HuH-7 (cell line): ENCODE measurements around the gene SND1.

ENCODE experiments used
- DNase-seq: peaks from one replicate; pipeline ENCODE4 v3.0.0; 2011; ENCODE audit warnings: low spot score

SND1 gene

DNA sequence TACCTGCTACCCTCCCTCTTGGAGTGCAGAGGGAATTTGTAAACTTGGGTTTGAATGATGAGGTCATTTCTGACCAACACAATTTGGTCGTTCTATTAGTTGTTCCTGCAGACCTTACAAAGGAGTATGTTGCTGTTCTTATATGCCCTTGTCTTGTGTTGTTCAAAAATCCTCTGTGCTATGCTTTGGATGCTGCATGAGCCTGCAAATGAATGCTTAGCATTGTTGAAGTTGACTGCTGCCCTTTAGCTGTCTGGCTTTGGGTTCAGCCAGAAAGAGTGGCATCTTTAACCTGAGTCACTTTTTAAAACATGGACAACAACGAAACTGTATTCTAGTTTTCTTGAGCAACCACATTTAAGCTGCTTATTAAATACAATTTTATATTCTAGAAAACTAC is 80.3 kb downstream of the SND1 start:
- DNase-seq, result no peak

- DNase-seq, result no peak
Observed at GRCh38 chr7:127733986-127734385, 82.0 kb downstream of the SND1 start.

GRCh38 chr7:127736511-127736910 is 84.5 kb downstream of the SND1 start:
- DNase-seq, result no peak

GRCh38 chr7:127738859-127739258 is 86.9 kb downstream of the SND1 start:
- DNase-seq, result no peak

DNA sequence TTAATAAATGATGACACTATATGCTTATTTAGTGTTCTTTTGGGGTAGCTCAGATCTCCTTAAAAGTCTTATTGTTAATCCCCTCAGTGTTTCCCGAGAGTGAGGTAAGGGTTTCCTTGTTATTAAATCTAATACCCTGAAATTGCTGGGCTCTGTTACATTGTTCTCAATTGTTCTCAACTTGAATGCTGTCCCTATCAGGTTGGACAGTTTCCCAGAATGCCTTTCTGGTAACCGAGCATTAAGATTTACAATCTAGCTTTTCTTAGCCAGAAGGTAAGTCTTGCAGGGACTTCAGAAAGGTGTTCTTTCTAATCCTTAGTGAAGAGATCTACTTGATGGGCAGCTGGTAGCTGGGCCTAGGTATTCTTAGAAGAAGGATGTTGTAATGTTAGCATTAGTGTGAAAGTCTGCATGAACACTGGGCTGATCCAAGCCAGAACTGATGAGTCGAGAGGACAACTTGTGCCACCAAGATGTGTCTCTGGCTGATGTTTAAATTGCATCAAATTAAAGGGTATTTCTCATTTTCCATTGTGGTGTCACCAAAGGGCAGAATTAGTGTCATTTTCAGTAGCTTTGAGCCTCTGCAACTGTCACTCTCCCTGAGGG is 89.9 kb downstream of the SND1 start:
- DNase-seq, result no peak

DNA sequence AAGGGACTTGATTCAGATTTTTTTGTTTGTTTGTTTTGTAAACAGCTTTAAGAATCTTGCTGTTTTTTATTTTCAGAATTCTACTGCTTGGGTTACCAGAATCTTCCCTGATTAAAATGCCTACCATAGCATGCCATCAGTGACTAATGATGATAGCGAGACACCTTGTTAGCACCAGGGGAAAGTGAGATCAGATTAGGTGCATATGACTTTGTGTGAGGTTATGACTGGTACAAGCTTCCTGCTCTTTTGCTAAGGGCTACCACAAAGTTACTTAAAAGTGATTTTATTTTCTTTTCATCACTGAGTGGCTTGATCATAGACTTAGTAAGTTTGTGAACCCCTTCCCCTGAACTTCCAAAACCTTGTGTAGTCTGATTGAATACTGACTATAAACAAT is 93.5 kb downstream of the SND1 start:
- no peak for DNase-seq

DNA sequence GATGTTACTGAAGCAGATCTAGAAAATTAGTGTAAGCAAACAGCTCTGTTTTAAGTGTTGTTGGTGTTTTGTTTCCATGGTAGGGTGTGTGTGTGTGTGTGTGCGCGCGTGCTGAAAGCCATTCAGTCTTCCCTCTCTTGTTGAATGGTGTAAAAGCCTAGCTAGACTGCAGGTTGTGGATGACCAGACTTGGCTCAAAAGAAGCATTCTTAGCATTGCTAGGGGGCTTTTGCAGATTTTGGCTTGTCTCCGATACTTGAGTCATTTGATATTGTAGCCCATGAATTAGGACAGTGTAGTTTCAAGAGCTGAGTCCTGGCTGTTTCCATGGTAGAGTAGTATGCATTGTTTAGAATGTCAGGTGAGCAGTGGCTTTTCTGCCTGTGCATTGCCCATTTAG is 99.1 kb downstream of the SND1 start:
- no peak for DNase-seq

DNA sequence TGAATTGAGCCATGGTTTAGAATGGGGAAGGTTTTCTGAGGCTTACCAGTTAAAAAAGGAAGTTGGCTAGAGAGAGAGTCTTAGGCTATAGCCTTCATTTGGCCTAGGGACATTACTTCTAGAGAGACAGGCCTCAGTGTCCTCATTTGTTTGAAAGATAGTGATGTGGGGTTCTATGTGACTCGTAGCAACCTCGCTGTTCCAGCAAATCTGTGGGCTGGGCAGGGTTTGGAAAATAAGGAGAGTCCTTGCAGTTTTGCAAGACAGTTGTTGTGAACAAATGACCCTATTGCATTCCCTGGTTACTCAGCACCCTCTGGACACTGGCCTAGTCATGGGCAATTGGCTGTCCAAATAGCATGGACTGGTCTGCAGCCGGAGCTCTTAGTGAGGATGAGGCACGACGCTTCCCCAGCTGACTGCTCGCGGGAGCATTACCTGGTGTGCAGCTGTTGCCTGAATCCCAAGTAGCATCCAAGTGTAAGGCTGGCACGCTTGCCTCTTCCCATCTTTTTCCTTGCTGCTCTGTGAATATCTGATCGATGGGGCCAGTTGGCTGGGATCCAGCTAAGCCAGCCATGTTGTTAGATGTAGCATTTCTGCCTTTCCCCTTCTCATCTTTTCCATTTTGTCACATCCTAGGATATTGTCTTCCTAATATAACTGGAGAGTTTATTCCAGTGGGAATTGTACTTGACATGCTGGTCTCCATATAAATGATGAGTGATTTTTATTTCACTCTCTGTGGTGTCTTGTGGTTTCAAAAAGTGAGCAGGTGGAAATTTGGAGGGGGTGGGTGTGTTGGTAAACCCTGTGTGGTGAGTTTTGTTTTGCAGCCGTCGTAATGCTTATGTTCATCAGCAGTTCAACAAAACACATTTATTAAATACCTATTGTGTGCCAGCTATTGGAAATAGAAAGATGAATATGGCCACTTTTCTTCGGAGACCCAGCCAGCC is 99.8 kb downstream of the SND1 start:
- DNase-seq, result no peak

- DNase-seq, result no peak
Observed at GRCh38 chr7:127752829-127753228, 100.8 kb downstream of the SND1 start.

- DNase-seq, result no peak
Observed at GRCh38 chr7:127754457-127754856, 102.5 kb downstream of the SND1 start.

- no peak for DNase-seq
Observed at GRCh38 chr7:127755521-127755920, 103.5 kb downstream of the SND1 start.

DNA sequence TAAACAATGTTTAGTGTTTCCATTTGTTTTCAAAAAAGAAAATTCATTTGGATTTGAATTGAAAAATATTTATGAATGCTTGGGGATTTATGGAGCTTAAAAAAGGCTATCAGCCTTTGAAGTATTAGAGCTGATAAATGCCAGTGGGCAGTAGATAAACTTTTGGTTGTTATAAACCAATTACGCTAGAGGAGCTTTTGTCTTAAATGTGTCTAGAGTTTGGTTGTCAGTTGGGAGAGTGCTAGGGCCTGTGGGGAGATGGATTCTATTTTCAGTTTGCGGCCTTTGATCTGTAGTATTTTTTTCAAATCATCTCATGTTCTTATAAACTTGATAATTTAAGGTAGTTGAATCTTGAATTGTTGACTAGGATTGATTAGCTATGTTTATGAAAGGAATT is 104.0 kb downstream of the SND1 start:
- DNase-seq, result no peak

GRCh38 chr7:127758105-127758504 is 106.1 kb downstream of the SND1 start:
- DNase-seq, result no peak

DNA sequence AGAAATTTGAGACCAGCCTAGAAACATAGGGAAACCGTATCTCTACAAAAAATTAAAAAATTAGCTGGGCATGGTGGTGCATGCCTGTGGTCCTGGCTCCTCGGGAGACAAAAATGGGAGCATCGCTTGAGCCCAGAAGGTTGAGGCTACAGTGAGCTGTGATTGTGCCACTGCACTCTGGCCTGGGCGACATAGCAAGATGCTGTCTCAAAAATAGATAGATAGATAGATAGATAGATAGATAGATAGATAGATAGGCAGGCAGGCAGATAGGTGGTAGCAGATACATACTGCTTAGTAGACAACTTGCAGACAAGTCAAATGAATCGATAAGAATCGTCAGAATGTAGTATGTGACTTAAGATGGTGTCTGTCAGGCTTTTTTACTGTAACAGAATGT is 106.9 kb downstream of the SND1 start:
- DNase-seq, result no peak

GRCh38 chr7:127759945-127760421 is 108.0 kb downstream of the SND1 start:
- no peak for DNase-seq

DNA sequence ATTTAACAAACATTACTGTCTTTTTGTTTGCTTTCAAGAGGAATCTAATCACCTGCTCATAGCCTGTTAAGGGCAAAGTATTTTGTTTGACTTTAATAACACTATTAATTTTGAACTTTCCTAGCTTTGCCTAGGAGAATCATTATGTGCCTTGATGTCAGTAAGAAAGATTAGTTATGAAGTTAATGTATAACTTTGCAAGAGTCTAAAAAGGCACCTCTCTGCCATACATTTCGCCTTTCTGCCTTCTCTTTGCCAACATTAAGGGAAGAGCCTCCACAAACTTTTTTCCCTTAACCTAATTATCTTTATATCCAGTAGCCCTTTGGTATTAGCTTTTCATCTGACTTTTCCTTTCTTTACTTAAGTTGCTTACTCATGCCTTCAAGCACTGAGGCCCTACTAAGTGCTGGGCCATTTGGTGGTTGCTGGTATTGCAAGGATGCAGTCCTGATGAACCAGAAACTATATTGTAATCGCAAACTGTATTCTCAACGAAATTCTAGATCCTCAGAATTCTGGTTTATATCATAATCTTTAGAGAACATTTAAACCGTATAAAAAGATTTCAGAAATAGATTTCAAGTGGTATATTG is 108.5 kb downstream of the SND1 start:
- no peak for DNase-seq

- DNase-seq, result no peak
Observed at GRCh38 chr7:127761196-127761595, 109.2 kb downstream of the SND1 start.

DNA sequence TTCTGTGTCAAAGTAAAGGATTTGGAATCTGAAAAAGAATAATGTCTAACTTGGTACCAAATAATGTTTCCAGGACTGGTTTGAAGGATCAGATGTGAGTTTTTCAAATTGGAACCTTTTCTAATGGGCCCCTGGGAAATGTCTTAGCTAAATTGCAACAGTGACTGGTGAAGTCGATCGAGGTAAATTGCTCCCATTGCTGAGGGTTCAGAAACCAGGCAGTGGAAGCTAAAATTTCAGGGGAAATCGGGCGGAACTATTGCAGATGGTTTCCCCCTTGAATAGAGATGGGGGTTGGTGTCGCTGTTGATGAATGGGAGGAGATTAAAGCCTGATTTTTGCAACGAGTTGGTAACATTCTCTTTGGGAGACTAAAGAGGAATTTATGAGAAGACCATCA is 112.7 kb downstream of the SND1 start:
- DNase-seq, result no peak

DNA sequence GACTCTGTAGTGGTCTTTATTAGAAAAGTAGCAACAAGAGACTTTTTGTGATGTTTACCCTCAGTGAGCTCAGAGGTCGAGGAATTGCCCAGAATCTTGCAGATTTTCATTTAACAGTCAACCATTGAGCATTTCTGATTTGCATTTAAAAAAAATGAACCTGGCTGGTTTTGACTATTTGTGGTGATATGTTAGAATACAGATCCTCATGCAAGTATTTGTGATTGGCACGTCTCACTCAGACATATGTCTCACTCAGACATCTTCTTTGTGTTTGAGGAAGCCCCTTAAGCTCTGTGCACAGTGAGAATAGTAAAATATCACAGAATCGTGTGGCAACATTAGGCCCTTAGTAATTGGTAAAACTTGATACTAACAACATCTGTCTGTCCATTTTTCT is 113.2 kb downstream of the SND1 start:
- DNase-seq, result no peak

GRCh38 chr7:127766831-127767459 is 115.0 kb downstream of the SND1 start:
- no peak for DNase-seq

DNA sequence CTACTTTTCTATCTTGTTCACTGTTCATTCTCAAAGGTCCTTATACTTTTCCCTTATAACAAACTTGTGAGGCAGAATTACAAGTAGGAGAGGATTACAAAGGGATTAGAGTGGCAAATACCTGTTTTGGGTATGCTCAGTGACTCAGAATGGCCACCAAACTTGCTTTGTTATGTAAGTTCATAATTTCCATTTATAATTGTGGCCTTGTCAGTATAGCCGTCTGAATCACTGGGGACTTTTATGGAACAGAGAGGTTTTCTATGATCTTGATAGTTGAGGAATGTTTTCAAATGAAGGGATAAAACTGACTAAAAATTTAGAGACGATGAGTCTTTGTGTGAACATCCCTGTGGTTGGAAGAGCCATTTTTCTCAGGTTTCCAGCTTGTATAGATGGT is 116.2 kb downstream of the SND1 start:
- no peak for DNase-seq

DNA sequence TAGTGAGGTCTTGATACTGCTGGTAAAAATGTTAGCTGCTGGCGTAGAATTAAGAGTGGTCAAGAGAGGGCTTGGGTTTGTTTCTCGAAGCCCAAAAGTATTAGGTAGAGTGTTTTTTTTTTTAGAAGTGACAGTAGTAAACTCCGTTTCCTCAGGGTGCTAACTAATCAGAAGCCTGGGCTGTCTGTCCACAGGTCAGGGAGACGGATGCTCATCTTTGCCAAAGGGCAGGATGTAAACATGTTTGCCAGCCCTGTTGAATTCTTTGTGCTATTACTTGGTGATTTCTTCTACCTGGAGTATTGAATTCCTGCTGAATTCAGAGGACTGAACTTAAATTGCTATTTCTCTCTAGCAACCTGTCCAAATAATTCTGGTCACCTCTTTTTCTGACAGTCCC is 117.1 kb downstream of the SND1 start:
- no peak for DNase-seq
